Smooth muscle cell of trachea (primary cell): Measurements from ENCODE around the gene ANAPC7. TPM values are rescaled to one million over a fixed set of nuclear protein-coding genes. Genes with fewer than 3 reads are reported as not detected.

Experiments used
- total RNA-seq: library from RNA; depleted of rRNA; stranded (reverse); fragments of >200 nt; gene quantifications from 2 replicates; pipeline ENCODE4 v1.2.1, GENCODE V29; 2014

The ANAPC7 gene, protein sequence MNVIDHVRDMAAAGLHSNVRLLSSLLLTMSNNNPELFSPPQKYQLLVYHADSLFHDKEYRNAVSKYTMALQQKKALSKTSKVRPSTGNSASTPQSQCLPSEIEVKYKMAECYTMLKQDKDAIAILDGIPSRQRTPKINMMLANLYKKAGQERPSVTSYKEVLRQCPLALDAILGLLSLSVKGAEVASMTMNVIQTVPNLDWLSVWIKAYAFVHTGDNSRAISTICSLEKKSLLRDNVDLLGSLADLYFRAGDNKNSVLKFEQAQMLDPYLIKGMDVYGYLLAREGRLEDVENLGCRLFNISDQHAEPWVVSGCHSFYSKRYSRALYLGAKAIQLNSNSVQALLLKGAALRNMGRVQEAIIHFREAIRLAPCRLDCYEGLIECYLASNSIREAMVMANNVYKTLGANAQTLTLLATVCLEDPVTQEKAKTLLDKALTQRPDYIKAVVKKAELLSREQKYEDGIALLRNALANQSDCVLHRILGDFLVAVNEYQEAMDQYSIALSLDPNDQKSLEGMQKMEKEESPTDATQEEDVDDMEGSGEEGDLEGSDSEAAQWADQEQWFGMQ
- 40.0 and 56.6 TPM in 2 replicates for total RNA-seq

DNA sequence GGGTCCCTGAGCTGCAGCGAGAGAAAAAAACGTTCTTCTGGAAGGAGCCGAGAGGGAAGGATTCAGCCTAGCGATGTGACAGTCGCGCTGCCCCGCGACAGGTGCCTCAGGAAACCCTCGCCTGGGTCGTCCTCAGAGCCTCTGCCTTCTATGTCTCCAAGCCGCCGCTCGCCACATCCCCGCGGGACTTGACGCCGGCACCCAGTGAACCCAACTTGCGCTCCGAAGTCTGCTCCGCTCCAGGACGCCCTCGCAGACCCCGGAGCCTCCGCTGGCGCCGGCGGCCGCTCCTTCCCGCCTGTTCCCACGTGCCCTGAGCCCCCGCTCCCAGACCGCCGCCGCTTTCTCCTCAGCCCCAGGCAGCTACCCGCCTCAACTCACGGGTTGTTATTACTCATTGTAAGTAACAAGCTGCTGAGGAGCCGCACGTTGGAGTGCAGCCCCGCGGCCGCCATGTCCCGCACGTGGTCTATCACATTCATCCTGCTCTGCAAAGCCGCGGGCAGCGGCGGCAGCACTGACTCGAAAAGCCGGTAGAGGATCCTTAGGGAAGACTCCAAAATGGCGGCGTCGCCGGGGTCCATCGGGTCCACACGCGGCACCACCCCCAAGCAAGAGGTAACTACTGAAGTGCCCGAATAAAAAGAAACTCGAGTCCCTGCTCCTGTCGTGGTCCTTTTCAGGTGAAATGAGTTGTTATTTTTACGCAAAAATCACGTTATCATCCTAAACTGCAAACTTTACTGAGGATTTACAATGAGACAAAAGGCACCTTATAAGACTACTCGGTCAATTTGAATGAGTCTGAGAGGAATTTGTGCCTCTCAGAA, at the start of gene ANAPC7:
Gene ANAPC7 (minus strand): TSS at position 563 of the 830 bp plus-strand sequence. CDS start 81 bp downstream, at position 482.

DNA sequence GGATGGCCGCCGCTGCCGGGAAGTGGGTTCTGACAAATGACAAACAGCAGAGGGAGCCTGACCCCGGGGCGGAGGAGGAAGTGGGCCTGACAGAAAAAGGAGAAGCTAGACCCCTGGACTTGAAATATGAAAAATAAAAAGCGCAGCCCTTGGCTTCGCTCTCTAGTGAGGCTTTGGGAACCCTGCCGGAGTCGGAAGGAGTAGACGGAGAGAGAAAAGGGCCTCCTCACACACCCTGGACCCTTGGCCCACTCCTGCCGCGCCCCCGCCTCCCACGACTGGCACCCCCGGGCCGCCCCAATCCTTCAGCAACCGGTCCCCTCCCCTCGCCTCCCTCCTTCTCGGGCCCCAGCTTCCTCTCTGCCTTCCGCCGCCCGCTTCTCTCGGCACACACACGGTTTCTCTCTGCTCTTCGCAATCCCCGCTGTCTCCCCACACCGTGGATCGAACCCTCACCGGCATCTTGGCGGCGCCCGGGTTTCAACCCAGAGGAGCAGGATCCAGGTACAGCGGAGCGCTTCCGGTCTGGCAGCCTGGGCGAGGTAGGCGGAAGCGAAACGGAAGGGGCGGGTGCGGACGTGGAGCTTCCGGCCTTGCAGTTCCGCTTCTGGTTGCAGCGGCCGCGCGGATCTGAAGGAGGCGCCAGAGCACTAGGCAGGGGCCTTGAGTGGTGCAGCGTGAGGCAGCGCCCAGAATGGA, 46.4 kb upstream of the ANAPC7 start, which contains the start of gene ARPC3:
Gene ARPC3 (minus strand): TSS at position 539 of the 699 bp plus-strand sequence. CDS start 77 bp downstream, at position 462.

Other genes starting within 250 kb of the ANAPC7 start
- 140 and 144 TPM in 2 replicates for gene ATP2A2, start 122.5 kb downstream of the ANAPC7 start, total RNA-seq
- gene ARPC3, start 46.6 kb upstream of the ANAPC7 start, total RNA-seq = 249 and 353 TPM in 2 replicates
- gene GPN3, start 64.5 kb upstream of the ANAPC7 start, total RNA-seq = 12.7 and 24.0 TPM in 2 replicates
- 10.3 and 12.4 TPM in 2 replicates for gene FAM216A, start 65.1 kb upstream of the ANAPC7 start, total RNA-seq
- gene VPS29, start 98.4 kb upstream of the ANAPC7 start, total RNA-seq = 55.1 and 110 TPM in 2 replicates
- 0.29 and 0.83 TPM in 2 replicates for gene RAD9B, start 98.6 kb upstream of the ANAPC7 start, total RNA-seq
- gene PPTC7, start 179.6 kb upstream of the ANAPC7 start, total RNA-seq = 7.1 and 7.3 TPM in 2 replicates
- 29.1 and 37.7 TPM in 2 replicates for gene TCTN1, start 210.4 kb upstream of the ANAPC7 start, total RNA-seq